Activated CD4-positive, alpha-beta T cell treated with anti-CD3 and anti-CD28 coated beads, Interleukin-2, amount 50 U/mL, for 24 hours (primary cell): ENCODE measurements around the gene C4orf51.

Experiments
- DNase-seq, 2 donors: peaks; one replicate each; pipeline ENCODE4 v3.0.0-alpha.2; 2020; ENCODE audit warnings: low read depth in 1 of 2, low spot score in 1 of 2

The C4orf51 gene

DNA sequence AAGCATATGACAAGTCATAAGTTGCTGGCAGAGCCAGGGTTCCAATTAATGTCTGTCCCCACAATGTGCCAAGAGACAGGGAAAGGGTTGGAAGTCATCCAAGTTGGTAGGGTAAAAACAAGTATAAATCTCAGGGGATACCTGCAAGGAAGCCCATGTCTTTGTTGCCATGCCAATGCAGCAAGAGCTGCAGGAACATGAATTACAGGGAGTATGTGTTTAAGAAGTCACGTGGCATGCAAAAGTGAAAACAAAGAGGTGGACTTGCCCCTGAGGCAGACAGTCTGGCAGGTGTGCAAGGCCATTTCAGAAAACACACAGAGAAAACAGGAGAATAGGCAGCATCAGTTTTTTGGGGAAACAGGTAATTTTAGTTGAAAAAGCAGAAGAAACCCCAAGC is 29.4 kb downstream of the C4orf51 start:
- no peak for DNase-seq

DNA sequence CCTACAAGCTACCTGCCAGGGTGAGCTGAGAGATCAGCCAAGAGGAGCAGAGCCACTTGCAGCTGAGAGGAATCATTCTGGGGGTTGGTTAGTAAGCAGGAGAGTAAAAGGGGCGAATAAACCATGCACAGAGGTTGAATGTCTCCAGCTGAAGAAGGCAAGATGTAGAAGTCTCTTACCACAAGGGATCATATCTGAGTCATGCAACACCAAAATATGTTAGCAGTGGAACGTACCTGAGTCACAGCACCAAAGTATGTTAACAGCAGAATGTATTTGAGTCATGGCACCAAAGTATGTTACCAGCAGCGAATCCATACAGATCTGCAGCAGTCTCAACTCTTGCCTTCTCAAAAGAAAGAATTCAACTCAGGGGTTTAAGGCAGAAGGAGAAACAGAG is 29.9 kb downstream of the C4orf51 start:
- no peak for DNase-seq

DNA sequence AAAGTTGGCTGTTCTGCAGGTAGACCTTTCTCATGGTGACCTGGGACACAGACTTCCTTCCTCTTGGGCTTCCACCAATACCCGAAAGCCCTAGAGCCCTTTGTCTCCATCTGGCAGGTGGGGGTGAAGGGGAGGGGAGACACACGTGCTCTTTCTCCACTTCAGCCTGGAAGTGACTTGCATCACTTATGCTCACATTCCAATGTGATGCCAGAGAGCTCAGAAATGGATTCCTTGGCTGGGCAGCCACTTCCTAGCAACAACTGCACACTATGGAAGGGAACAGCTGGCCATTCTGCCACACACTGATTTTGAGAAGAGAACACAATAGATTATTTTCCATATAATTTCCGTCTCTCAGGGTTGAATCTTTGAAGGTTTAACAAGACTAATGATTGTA is 36.3 kb downstream of the C4orf51 start:
- DNase-seq = no peak

DNA sequence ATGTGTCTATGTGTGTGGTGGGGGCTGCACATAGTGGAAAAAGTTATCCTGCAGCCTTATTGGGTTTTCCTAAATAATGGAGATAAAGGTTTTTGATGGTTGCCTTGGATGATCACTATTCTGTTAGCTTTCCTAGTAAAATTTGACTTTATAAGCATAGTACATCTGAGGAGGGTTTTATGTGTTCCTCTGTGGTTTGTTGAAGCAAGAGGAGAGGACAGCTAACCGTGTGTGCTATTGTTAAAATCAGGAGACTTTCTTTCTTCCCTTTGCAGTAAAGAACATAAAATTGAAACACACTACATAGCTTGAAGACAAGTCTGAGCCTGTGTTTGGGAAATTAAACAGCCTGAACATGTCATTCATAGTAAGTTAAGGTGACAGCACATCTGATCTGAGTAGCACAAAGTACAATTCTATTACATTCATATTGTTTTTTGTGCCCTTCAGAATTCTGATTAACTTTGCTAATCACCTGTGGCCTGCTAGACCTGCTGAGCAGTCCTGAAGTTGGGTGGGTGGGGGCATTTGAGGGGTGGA is 36.8 kb downstream of the C4orf51 start:
- no peak for DNase-seq

DNA sequence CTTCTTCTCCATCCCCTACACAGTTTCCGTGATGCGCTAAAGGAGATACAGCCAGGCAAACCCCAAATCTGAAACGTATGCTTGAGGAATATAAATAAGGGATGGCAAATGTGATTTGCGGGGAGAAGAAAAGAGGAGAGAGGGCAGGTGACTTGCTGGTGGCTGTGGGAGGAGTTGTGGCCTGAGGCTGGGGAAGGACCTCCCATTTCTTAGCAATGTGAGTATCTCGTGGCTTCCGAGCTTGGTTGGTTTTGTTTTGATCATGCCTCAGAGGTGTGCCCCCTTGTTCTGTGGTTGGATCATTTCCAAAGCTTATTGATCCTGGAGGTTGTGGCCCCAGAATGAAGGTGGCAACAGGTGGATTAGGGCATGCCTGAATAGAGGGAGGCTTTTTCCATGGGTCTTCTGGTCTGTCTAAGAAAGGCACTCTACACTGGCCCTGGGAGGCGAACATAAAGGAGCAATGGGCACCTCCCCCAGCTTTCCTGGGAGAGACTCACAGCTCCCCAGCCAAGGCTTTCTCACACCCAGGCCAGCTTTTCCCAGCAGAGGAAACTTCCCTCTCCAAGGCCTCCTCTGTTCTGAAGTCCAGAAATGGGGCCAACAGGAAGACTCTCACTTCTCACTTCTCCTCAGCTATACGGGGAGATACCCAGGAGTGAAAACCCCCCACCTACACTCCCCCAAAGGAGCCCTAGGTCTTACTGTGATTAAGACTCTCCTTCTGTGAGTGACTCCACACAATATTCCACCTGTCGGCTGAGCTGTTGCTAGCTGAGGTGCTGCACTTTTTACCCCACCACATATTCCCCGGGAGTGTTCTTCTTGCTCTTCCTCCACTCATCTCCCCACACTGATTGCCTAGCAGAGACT is 40.0 kb downstream of the C4orf51 start:
- DNase-seq = no peak

DNA sequence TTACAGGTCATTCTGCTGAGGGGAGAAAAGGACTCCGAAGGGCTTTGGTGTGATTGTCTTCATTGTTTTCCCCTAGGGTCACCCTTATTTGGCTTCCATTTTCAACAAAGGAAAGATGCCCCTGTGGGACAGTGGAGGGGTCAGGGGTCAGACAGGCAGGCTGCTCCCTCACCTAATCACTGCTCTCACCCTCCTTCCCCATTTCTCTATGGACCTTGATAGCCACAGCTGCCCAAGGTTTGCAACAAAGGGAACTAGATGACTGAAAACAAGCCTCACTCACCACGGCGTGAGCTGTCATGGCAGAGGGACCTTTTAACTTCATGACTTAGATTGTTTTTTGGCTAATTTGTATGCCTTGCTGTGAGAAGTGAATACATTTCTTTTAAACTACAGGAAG is 40.7 kb downstream of the C4orf51 start:
- no peak for DNase-seq

DNA sequence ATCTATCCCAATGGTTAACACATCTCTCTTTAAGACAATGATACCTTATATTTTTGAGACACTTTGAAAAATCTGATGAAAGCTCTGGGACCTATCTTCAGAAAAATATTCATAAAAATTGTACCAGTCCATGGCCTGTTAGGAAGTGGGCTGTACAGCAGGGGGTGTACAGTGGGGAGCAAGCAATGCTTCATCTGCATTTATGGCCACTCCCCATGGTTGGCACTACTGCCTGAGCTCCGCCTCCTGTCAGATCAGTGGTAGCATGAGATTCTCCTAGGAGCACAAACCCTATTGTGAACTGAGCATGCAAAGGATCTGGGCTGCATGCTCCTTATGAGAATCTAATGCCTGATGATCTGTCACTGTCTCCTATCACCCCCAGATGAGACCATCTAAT is 42.6 kb downstream of the C4orf51 start:
- no peak for DNase-seq

DNA sequence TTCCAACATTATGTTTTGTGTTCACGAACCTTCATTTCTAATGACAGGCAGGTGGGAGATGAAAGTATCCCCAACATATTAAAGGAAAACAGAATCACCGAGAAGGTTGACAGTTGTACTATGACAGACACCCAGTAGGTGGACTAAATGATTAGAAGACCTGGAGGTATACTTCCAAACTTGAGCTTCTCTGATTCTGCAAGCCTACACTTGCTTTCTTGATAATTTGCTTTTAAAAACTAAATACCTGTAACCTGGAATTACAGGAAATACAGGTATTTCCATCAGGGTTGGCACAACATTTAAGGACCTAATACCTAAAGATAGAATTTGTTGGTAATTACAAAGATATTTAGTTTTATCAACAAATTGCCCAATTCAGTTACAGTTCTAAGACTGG is 43.4 kb downstream of the C4orf51 start:
- DNase-seq = no peak

DNA sequence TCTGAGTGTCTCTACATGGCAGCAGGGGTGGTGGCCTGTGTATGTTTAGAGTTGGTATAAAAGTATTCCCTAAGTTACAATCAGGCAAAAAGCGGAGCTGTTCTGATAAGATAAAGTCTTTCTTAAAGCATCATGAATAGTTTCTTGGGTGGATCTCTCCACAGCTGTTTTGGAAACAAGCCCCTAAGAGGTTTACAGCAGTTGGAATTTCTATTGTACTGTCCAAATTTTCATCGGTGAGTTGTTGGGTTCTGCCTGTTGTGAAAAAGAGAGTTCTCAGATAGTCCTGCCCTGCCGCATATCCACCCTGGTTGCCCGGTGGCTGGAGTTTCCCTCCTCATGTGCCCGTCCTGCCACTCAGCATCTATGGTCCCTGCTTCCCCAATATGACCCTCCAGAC is 50.1 kb downstream of the C4orf51 start:
- DNase-seq = no peak

DNA sequence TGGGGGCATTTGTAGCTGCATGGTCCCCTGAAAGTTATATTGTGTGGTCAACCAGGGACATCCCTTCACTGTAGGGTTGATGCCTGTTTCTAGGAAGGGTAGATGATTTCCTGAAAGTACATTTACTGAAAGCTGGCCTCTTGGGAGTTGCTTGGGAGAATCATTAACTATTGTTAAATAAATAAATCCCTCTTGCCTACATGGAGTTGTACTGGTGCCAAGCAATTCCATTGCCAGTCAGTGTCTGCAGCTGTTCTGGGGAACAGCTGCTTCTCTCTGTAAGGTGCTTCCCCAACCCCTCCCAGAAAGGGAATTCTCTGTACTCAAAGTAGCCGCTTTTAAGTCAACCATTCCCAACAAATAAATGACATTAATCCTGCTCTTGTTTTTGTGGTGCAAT is 51.1 kb downstream of the C4orf51 start:
- DNase-seq = no peak

DNA sequence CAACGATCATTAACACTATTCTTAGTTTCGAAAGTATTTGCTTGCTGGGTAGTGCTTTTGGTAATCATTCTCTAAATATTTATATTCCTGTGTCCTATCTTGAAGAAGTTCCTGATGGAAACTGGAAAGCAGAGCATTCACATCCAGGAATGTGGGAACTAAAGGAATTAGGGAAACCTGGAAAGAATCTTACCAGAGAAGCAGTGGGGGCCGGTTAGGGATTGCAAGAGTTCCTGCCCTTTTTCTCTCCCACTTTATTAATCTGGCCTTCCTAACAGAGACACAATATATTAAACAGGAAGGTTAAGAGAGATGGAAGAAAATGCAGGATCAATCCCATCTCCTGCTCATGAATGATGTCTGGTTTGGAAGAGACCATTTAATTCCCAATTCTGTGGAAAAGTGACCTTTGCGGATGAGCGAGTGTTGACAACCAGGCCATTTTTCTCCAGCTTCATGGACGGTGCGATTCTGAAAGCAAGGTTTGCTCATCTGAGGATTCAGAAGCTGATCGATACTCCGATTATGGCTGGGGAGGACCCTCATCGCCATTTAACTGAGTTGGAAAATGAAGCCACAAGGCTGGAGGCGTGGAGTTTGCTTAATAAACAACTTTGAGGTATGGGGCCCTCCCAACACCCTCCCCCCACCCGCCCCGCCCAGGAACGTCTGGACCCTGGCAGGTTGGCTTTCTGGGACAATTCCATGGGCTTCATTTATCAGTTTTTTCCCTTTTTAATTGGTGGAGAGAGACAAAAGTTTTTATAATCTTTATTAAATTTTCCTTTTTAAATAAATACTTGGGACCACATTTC is 52.3 kb downstream of the C4orf51 start:
- DNase-seq = no peak

DNA sequence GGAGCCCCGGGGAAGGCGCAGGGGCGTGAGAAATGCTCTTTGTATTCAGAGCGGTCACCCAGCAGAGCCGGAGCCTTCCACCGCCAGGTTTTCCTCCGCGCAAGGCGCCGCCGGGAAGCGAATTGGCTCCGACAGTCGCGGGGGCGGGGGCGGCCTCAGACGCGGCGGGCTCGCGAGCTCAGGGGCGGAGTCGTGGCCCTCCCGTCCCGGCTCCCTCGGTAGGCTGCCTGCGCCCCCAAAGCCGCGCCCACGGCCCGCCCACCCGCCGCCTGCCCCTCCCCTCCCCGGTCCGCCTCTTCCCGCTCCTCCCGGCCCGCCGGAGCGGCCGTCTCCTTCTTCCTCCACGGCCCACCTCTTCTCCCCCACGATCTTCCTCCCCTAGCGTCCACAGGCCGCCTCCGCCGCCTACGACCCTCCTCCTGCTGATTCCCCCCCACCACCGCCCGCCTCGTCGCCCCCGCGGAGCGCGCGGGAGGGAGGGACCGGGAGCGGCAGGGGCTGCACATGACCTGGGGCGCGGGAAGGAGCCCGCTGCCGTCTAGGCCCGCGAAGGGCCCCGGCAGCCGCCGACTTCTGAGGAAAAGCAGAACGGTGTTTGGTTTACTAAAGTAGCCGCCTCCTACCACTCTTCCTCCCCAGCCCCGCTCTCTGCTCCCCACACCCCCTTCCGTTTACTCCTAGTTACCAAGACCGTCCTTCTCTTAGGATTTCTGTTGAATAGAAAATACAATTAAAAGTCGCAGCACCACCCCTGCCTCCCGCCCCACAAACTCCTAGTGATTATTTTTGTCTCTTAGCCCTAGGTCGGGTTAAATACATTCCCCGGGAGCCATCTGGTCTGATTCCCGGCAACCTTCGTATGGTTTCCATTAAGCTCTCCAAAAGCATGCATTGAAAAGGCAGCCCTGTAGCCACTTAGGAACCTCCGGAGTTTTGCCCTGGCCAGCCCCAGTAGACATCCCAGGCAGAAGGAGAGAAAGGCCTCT is 53.2 kb downstream of the C4orf51 start:
- DNase-seq = peak; percentile 55 to 70

DNA sequence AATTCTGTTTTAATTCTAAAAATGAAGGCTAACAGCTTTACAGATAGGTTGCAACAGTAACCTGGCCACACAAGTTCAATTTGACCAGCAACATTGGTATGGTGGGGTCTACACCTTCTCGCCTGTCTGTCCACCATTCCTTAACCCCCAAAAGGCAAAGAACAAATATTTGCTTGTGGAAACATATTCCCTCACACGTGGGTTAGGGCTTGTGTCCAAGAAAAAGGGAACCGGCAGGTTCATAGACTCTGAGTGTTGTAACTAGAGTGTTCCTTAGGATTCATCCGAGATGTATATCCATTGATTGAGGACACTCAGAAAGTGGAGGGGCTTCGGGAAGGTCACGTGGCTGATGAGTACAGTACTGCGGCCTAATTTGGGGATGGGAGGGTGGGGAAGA is 54.1 kb downstream of the C4orf51 start:
- no peak for DNase-seq

DNA sequence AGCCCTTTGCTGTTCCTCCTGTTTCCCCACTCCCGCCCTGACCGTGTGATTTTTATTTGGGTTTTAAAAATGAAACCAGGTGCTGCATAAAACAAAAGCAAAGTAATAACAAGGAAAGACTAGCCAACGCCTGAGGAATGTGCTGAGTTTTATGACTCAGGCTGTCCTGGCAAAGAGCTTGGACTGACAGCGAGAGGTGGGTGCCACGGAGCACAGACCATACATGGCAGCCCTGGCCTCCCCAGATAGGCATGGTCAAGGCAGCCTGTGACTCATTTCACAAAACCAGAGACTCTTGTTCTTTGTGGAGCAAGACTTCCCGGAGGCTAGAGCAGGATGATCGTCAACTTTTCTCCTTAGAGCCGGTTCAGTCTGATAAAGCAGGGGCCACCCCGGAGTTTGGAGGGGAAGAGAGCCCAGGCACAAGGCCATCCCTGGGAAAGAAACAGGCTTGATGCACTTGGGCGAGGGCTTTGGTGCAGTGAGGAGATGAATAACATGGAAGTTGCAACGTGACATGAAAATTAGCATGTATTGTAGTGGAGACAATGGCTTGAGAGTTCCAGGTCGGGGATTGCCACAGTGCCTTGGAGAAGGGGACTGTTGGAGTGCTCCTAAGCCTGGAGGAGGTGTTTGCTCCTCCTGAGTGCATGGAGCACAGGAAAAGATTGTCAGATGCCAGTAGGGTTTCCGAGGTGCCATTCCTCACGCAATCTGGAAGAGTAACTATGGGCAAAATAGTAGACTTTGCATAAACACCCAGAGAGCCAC is 54.8 kb downstream of the C4orf51 start:
- no peak for DNase-seq

DNA sequence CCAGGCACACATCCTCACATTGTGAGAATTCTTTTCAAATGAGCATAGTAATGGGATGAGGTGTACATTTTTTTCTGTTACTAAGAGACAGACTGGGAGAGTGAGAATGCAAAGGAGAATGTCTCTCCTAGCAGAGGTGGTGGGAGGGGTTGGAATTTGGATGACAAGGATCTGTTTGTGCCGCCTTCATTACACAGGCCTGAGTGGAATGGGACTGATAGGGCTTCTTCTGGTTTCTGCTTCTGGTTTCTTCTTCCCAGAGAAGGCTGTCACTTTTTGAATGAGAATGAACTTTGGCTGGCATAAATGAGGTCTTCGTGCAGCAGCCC is 55.4 kb downstream of the C4orf51 start:
- no peak for DNase-seq

DNA sequence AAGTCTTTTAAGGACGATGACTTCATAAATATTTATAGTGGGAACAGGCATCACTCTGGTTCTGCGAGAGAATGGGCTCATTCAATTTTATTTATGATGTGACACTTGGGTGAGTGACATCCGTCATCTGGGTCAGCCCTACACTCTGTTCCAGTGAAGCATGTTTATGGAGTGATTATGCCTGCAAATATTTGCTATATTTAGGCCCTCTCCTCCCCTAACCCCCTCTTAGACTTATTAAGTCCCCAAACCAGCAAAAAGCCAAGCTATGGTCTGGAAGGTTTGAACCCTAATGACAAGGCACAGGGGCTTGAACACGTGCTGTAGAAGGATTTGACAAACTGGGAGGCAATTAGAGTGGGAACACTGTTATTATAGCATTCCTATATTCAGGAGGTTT is 55.9 kb downstream of the C4orf51 start:
- no peak for DNase-seq

DNA sequence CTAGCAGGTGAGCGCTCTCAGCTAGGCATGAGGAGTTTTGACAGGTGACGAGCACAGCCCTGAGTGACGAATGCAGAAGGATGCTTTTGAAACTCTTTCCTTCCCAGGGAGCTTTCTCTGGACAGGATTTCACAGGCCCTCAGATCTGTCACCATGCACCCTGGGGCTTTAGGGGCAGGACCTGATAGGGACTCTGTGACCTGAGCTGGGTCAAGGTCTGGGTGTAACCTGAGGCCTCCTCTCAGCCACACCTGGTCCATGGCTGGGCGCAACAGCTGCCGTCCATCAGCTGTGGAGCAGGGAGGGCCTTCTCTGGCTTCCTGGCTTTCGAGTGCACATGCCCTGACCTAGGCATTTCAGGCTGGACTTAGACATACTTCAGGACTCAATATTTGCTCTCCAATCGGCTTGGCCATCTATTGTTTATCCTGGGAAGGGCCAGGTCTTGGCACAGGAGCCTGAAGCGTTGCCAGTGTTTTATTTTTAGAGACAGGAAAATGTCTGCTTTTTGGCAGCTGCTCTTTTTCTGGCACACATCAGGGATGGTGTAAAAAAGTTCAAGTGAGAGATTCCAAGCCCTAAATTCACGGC is 56.4 kb downstream of the C4orf51 start:
- DNase-seq = no peak

DNA sequence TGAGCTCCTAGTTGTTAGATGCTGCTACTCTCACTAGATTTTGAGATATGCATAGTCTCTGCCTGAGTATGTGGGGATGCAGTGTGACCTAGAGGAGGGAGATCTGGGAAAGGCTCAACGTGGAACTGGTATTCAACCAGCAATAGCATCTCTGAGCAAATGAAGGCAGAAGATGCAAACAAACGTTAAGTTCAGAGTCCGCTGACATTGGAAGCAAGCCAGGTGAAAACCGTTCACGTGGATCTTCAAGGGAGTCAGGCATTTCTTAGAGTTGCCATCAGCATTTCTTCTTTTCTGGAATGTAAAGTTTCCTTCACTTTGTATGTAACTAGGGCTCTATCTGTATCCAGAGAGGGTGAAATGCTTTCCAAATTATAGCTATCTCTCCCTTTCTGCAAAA is 59.9 kb downstream of the C4orf51 start:
- no peak for DNase-seq

DNA sequence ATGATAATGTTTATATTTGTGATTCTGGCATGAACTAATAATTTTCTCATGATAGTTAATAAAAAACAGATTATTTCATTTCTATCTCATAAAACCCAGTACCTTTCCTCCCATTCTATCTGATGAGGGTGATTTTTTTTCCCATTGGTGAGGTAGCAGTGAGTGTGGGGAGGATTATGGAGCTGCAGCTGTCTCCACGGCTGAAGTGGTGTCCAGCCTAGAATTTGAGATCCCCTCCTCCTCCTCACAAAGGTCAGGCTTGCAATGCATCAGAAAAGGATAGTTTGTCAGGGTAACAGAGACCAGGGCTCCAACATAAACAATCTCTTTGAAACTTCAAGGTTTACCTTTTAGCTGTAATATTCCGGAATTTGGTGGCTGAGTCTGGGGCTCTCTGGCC is 60.9 kb downstream of the C4orf51 start:
- DNase-seq = no peak

DNA sequence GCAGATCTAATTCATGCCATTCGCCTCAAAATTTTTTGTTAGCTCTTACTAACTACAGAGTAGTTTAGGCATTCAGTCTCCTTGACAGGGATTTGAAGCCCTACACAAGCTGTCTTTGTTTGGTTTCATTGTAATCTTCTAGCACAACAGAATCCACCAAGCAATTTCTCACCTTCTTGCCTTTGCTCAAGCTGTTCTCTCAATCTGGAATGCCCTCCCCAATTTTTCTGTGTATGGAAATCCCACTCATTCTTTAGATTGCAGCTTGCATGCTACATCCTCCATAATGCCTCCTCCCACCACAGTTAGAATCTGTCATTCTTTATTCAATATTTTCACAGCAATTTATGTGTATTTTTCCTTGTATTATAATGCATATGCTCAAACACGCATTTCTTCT is 63.7 kb downstream of the C4orf51 start:
- DNase-seq = no peak
